ENCODE measurements around the gene MEGF6. TPM values are rescaled to one million over a fixed set of nuclear protein-coding genes. Genes with fewer than 3 reads are reported as not detected.

The MEGF6 gene
- total RNA-seq, 1 donor: 102 TPM

DNA sequence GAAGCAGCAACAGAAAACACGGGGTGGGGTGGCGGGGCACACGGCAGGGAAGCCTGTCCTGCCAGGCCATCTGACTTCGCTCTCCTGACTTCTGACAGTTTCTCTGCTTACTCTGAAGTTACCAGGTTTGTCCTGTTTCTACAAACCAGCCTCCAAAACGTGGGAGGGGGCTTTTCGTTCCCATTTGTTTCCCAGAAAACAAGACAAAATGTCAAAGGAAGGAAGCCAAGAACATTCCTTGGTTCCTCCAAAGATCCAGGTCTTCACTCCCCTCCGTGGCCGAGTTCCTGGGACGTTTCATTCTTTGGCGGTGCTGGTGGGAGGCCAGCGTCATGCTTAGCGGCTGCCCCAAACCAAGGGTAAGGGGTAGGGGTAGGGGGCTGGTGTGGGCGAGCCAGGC is 49.6 kb downstream of the MEGF6 start:
- TF ChIP-seq, protein P1, sequence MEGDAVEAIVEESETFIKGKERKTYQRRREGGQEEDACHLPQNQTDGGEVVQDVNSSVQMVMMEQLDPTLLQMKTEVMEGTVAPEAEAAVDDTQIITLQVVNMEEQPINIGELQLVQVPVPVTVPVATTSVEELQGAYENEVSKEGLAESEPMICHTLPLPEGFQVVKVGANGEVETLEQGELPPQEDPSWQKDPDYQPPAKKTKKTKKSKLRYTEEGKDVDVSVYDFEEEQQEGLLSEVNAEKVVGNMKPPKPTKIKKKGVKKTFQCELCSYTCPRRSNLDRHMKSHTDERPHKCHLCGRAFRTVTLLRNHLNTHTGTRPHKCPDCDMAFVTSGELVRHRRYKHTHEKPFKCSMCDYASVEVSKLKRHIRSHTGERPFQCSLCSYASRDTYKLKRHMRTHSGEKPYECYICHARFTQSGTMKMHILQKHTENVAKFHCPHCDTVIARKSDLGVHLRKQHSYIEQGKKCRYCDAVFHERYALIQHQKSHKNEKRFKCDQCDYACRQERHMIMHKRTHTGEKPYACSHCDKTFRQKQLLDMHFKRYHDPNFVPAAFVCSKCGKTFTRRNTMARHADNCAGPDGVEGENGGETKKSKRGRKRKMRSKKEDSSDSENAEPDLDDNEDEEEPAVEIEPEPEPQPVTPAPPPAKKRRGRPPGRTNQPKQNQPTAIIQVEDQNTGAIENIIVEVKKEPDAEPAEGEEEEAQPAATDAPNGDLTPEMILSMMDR (IDR thresholded peaks at IDR 0.05; ENCODE audit: insufficient read depth, low read length): no peak
- H3K4me3 ChIP-seq (ENCODE audit: low read depth, low read length): no peak overlapping the region
- no peak for DNase-seq (ENCODE audit: low read depth)

DNA sequence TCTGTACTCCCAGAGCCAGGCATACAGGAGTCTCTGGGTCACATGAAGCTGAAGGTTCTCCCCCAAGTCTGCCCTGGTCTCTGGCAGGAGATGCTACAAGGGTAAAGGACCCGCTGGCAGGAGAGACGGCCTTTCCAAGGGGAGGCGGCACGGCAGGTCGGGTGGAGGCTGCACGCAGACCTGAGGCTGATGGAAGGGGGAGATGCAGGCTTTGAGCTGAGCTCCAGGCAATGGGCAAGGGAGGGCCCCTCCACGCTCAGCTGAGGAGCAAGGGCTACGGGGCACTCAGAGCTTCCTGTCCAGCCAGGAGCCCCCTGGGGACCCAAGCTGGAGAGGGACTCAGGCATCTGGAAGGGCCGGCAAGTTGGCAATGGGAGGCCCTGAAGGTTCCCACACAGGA is 50.3 kb downstream of the MEGF6 start:
- H3K4me3 ChIP-seq (ENCODE audit: low read depth, low read length): no peak overlapping the region
- DNase-seq (ENCODE audit: low read depth): no peak
- TF ChIP-seq, protein P1 (IDR thresholded peaks at IDR 0.05; ENCODE audit: insufficient read depth, low read length): no peak

DNA sequence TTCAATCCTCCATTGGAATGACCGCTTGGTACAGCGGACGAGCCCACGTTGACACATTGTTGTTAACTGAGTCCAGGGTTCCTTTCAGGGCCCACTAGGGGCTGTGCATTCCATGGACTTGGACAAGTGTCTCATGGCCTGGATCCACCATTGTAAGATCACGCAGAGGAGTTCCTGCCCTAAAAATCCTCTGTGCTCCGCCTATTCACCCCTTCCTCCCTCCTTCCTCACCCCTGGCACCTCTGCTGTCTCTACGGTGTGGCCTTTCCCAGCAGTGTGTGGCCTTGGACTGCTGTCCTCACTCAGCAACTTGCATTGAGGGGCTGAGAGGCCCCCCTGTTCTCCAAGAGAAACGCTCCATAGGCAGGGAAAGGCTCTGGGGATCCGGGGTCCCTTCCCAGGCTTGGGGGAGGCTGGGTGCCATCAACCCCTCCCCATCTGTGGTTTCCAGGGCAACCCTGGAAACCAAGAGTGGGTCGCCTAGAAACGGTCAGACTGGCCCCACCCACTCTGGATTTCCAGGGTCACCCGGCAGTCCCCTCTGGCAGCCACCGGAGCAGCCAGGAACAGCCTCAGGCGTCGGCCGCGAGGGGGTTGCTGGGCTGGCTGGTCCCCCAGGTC is 50.9 kb downstream of the MEGF6 start:
- peak; percentile 50 for DNase-seq (ENCODE audit: low read depth)
- TF ChIP-seq, protein P1 (IDR thresholded peaks at IDR 0.05; ENCODE audit: insufficient read depth, low read length): peak; percentile 9

DNA sequence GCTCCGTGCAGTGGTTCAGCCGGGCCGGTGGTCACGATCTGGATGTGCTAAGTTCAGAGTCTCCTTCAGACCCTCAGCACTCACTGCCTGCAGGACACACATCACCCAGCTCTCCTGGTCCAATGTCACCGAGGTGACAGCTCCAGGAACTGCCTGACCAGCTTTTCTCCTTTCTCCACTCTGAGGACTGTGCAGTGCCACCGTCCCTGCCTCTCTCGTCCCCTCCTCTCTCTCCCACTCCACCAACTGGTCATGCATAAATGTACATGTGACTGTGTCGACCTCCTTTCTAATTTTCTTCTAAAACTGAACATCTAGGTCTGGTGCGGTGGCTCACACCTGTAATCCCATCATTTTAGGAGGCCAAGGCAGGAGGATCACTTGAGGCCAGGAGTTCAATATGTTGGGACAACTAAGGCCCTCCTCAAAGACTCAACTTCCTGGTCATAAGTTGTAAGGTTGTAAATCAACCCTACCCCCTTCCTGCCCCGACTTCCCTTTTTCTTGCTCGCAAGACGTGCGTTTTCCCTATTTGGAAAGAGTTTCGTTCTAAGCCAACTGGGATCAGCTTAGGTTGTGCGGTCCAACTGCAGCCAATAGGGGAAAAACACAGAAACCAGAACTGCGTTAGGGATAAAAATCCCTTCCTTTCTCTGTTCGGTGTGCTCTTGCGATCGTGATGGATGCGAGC is 53.1 kb downstream of the MEGF6 start:
- H3K4me3 ChIP-seq (ENCODE audit: low read depth, low read length): no peak overlapping the region
- no peak for DNase-seq (ENCODE audit: low read depth)
- TF ChIP-seq, protein P1 (IDR thresholded peaks at IDR 0.05; ENCODE audit: insufficient read depth, low read length): no peak

More for the DNA sequence above, 50.9 kb downstream of the MEGF6 start:
- H3K4me3 ChIP-seq (ENCODE audit: low read depth, low read length): no peak overlapping the region

DNA sequence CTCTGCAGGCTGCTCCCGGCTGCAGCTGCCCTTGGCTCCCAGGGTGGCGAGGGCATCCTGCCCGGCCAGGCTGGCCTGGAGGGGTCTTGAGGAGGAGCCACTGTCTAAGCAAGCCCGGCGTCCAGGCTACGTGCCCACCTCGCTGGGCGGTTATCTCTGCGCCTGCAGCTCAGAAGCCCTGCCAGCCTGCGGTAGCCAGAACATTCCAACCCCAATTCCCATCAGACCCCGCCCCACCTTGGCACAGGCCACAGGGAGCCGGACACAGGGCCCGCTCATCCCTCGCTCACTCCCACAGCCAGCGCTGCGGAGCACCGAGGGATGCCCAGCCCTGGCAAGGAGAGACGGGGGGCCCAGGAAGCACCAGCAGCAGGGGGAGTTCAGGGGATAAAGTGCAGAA is 53.9 kb downstream of the MEGF6 start:
- no peak overlapping the region for H3K4me3 ChIP-seq (ENCODE audit: low read depth, low read length)
- DNase-seq (ENCODE audit: low read depth): peak; percentile 58
- TF ChIP-seq, protein P1 (IDR thresholded peaks at IDR 0.05; ENCODE audit: insufficient read depth, low read length): no peak

DNA sequence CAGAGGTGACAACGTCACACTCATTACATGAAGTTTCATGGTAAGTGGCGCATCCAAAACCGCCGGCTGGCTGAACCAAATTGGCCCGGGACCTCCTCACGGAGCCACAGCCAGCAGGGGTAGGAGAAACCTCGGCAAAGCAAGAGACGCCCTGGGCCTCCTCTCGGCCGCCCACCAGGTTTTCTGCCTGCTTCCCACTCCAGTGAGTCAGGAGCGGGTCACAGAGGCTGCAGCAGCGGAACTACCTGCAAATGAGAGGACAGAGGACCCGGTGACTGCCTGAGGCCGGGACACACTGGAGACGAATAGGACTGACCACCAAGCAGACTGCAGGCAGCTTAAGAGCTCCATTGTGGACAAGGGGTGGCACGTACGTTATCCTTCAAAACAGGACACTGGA is 55.0 kb downstream of the MEGF6 start:
- TF ChIP-seq, protein P1 (IDR thresholded peaks at IDR 0.05; ENCODE audit: insufficient read depth, low read length): no peak
- no peak overlapping the region for H3K4me3 ChIP-seq (ENCODE audit: low read depth, low read length)
- no peak for DNase-seq (ENCODE audit: low read depth)
